DMS 273 treated with DMSO at 0.1 percent for 48 hours (cell line): ENCODE results near the gene CXCR4.

Experiments
- DNase-seq: peaks from one replicate; lab custom pipeline; 2025; lab: John Stamatoyannopoulos, UW

Gene CXCR4

GRCh38 chr2:136131961-136132824 is 14.2 kb upstream of the CXCR4 start:
- no peak for DNase-seq

- DNase-seq = no peak
Observed at GRCh38 chr2:136131484-136131960, 13.6 kb upstream of the CXCR4 start.

- no peak for DNase-seq
Observed at GRCh38 chr2:136130511-136130910, 12.6 kb upstream of the CXCR4 start.

- no peak for DNase-seq
Observed at GRCh38 chr2:136130045-136130444, 12.1 kb upstream of the CXCR4 start.

GRCh38 chr2:136129601-136130000 is 11.7 kb upstream of the CXCR4 start:
- DNase-seq = no peak

GRCh38 chr2:136128905-136129304 is 11.0 kb upstream of the CXCR4 start:
- DNase-seq = no peak

GRCh38 chr2:136128366-136128765 is 10.4 kb upstream of the CXCR4 start:
- DNase-seq = no peak

GRCh38 chr2:136127356-136127755 is 9.4 kb upstream of the CXCR4 start:
- DNase-seq = no peak

- no peak for DNase-seq
Observed at GRCh38 chr2:136126421-136126926, 8.5 kb upstream of the CXCR4 start.

- no peak for DNase-seq
Observed at GRCh38 chr2:136126021-136126420, 8.1 kb upstream of the CXCR4 start.

GRCh38 chr2:136125236-136125635 is 7.3 kb upstream of the CXCR4 start:
- DNase-seq = no peak

- no peak for DNase-seq
Observed at GRCh38 chr2:136124805-136125204, 6.9 kb upstream of the CXCR4 start.

GRCh38 chr2:136122661-136123060 is 4.7 kb upstream of the CXCR4 start:
- DNase-seq = no peak

GRCh38 chr2:136121204-136121910 is 3.4 kb upstream of the CXCR4 start:
- DNase-seq = no peak

GRCh38 chr2:136119717-136120675 is 2.0 kb upstream of the CXCR4 start:
- DNase-seq = no peak

- no peak for DNase-seq
Observed at GRCh38 chr2:136118819-136119716, 1.1 kb upstream of the CXCR4 start.

- DNase-seq = peak; percentile 51
Observed at GRCh38 chr2:136117391-136117841, 533 bp downstream of the CXCR4 start.

GRCh38 chr2:136116813-136117390 is 1.0 kb downstream of the CXCR4 start:
- no peak for DNase-seq

GRCh38 chr2:136116151-136116812 is 1.7 kb downstream of the CXCR4 start:
- DNase-seq = no peak
